HG03558 (cell line): ENCODE data around the gene QPCT.
"Not testable (repeated sequence)": the region's sequence is repeated elsewhere in the genome, so short reads cannot be mapped to it uniquely, and the experiment has no call there.

Experiments
- ATAC-seq: cut with Tn5 transposase; IDR thresholded peaks from one replicate; pipeline ENCODE4 v1.9.1; 2021; ENCODE audit warnings: moderate number of reproducible peaks; ENCODE audit not compliant: unreplicated experiment; ENCODE audit errors: extremely low read depth

Gene QPCT

GRCh38 chr2:37356299-37356698, 11.9 kb downstream of the QPCT start:
- ATAC-seq: no peak

GRCh38 chr2:37357069-37357468, 12.6 kb downstream of the QPCT start:
- no peak for ATAC-seq

- no peak for ATAC-seq
Observed at GRCh38 chr2:37357530-37357929, 13.1 kb downstream of the QPCT start.

GRCh38 chr2:37358466-37358865, 14.0 kb downstream of the QPCT start:
- ATAC-seq: no peak

- ATAC-seq: no peak
Observed at GRCh38 chr2:37361216-37361815, 16.9 kb downstream of the QPCT start.

- ATAC-seq: no peak
Observed at GRCh38 chr2:37361994-37362698, 17.7 kb downstream of the QPCT start.

GRCh38 chr2:37364351-37364750, 19.9 kb downstream of the QPCT start:
- ATAC-seq: no peak

GRCh38 chr2:37365669-37366068, 21.2 kb downstream of the QPCT start:
- peak; percentile 83 for ATAC-seq

- no peak for ATAC-seq
Observed at GRCh38 chr2:37366773-37367172, 22.3 kb downstream of the QPCT start.

GRCh38 chr2:37367310-37367709, 22.9 kb downstream of the QPCT start:
- no peak for ATAC-seq

GRCh38 chr2:37367984-37368383, 23.6 kb downstream of the QPCT start:
- no peak for ATAC-seq

GRCh38 chr2:37370666-37371065, 26.2 kb downstream of the QPCT start:
- ATAC-seq: no peak

- ATAC-seq: no peak
Observed at GRCh38 chr2:37372000-37372399, 27.6 kb downstream of the QPCT start.

- ATAC-seq: peak; percentile 3
Observed at GRCh38 chr2:37375741-37376288, 31.4 kb downstream of the QPCT start.

- ATAC-seq: peak; percentile 88
Observed at GRCh38 chr2:37376421-37377186, 32.2 kb downstream of the QPCT start.

- no peak for ATAC-seq
Observed at GRCh38 chr2:37377187-37377532, 32.7 kb downstream of the QPCT start.

GRCh38 chr2:37378411-37378810, 34.0 kb downstream of the QPCT start:
- ATAC-seq: no peak

- no peak for ATAC-seq
Observed at GRCh38 chr2:37379881-37380296, 35.5 kb downstream of the QPCT start.

GRCh38 chr2:37380787-37381186, 36.4 kb downstream of the QPCT start:
- not testable (repeated sequence) for ATAC-seq

GRCh38 chr2:37384261-37384660, 39.8 kb downstream of the QPCT start:
- ATAC-seq: not testable (repeated sequence)

- ATAC-seq: no peak
Observed at GRCh38 chr2:37387148-37387835, 42.9 kb downstream of the QPCT start.
